SH-SY5Y (cell line): Measurements from ENCODE around the gene STK16.

Experiments used
- GATA2 ChIP-seq: IDR thresholded peaks from 2 replicates; pipeline ENCODE4 v1.6.1; 2011; ENCODE audit warnings: mild to moderate bottlenecking, low read depth, low read length
- GATA3 ChIP-seq: IDR thresholded peaks from 2 replicates; pipeline ENCODE4 v1.6.1; 2011; ENCODE audit warnings: low read depth, mild to moderate bottlenecking, low read length, moderate library complexity

The STK16 gene

GRCh38 chr2:219279916-219280516, 34.7 kb downstream of the STK16 start:
- TF ChIP-seq GATA2 = no peak
- no peak for TF ChIP-seq GATA3

GRCh38 chr2:219280651-219281050, 35.4 kb downstream of the STK16 start:
- TF ChIP-seq GATA2 = no peak
- TF ChIP-seq GATA3 = no peak

- TF ChIP-seq GATA2 (no peak), GATA3 (no peak)
These were observed 36.3 kb downstream of the STK16 start for GRCh38 chr2:219281588-219281987.

GRCh38 chr2:219282375-219282774, 37.1 kb downstream of the STK16 start:
- no peak for TF ChIP-seq GATA3
- TF ChIP-seq GATA2 = no peak

GRCh38 chr2:219282943-219283581, 37.8 kb downstream of the STK16 start:
- TF ChIP-seq GATA3 (no peak), GATA2 (no peak)

GRCh38 chr2:219284501-219285372, 39.5 kb downstream of the STK16 start:
- TF ChIP-seq GATA2 (no peak), GATA3 (no peak)

- TF ChIP-seq GATA2 (no peak), GATA3 (no peak)
These were observed 40.1 kb downstream of the STK16 start for GRCh38 chr2:219285373-219285735.

- no peak for TF ChIP-seq GATA2
- no peak for TF ChIP-seq GATA3
These were observed 40.7 kb downstream of the STK16 start for GRCh38 chr2:219285894-219286425.

- no peak for TF ChIP-seq GATA3
- TF ChIP-seq GATA2 = no peak
These were observed 41.3 kb downstream of the STK16 start for GRCh38 chr2:219286436-219287115.

GRCh38 chr2:219287580-219288265, 42.4 kb downstream of the STK16 start:
- no peak for TF ChIP-seq GATA3
- no peak for TF ChIP-seq GATA2

GRCh38 chr2:219289195-219289536, 43.9 kb downstream of the STK16 start:
- no peak for TF ChIP-seq GATA2
- TF ChIP-seq GATA3 = no peak

GRCh38 chr2:219289537-219290361, 44.5 kb downstream of the STK16 start:
- TF ChIP-seq GATA2 (no peak), GATA3 (no peak)
